GM18526 (cell line): ENCODE measurements around the gene YEATS2.

ENCODE experiments used
- POLR2A ChIP-seq: IDR thresholded peaks from 3 replicates; pipeline ENCODE4 v1.6.1; 2011; ENCODE audit not compliant: insufficient read length; ENCODE audit errors: extremely low read depth

YEATS2 gene

GRCh38 chr3:183816681-183817510 lies 119.3 kb downstream of the YEATS2 start:
- no peak for TF ChIP-seq POLR2A

GRCh38 chr3:183817639-183818038 lies 120.0 kb downstream of the YEATS2 start:
- TF ChIP-seq POLR2A = no peak

DNA sequence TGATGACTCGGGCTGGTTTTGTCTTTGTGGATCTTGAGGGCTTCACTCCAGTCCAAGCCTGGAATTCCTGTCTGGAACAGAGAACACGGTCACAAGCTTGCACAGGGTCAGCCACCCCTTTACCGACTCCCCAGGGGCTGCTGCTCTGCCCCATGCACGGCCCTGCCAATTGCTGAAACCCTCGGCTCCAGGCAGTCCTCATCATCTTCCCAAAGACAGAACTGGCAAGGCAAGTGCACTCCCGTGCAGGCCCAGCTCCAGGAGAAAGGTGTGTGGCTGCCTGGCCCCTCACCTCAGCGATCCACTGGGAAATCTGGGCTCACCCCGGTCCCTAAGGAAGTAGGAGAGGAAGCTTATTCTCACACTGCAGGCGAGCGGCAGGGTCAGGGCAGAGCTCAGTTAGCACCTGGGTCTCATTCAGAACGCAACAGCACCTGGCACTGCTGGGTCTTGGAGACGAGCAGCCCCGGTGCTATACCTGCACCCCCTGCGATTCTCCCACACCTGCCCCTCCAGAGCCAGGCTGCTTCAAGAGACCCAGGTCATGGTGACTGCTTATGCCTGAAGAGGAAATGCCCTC lies 120.5 kb downstream of the YEATS2 start:
- TF ChIP-seq POLR2A = no peak

DNA sequence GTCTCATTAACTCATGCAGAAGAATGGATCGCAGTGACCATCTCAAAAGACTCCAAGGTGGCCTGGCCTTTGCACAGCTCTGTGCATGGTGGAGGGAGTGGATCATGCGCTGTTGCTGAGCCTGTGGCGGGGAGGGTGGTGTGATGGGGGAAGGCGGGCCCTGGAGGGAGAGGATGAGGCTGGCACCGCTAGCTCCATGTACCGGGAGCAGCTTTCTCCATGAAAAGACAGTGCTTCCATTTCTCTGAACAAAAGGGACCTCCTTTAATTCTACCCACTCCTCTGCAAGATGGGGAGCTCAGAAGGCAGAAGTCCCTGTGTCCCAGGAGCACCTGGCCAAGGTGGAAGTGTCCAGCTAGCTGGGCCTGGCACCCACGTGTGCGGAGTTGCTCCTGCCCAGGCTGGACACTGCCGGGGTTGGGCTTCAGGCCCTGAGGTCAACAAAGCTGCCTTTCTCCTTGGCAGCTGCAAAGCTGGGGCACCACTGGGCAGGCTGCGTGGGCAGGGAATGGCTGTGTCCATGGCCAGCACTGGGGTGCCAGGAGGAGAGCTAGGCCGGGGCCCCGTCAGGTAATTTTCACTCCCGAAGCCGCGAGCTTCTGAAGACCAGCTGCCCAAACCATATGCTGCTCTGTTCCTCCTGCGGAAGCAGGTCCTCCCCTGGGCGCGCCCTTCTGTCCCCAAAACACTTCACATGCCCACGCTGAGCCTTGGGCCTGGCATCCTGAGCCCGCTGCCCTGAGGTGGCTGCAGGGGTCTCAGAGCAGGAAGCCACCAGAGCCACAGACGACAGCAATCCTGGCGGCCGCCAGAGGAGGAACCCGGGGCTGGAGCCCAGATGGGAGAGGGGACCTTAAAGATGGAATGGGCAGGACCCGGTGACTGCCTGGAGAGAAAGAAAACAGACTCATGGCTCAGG lies 121.4 kb downstream of the YEATS2 start:
- TF ChIP-seq POLR2A = no peak

DNA sequence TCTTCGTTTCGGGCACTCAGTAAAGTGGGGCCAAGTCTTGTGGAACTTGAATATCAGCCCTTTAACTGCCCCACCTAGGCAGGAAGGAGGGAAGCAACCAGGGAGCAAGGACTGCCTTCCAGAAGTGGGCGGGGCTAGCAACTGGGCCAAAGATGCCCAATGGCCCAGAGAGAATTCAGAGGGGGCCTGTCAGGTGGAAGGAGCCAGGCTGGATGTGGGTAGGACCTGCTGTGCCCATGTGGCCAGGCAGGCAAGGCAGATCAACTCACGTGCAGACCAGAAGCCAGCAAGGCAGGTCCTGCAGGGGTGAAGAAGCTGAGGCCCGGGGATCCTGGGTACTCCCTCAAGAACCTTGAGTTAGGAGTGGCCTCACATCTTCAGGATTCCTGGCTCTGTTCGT lies 122.2 kb downstream of the YEATS2 start:
- no peak for TF ChIP-seq POLR2A

GRCh38 chr3:183822631-183823030 lies 125.0 kb downstream of the YEATS2 start:
- no peak for TF ChIP-seq POLR2A

DNA sequence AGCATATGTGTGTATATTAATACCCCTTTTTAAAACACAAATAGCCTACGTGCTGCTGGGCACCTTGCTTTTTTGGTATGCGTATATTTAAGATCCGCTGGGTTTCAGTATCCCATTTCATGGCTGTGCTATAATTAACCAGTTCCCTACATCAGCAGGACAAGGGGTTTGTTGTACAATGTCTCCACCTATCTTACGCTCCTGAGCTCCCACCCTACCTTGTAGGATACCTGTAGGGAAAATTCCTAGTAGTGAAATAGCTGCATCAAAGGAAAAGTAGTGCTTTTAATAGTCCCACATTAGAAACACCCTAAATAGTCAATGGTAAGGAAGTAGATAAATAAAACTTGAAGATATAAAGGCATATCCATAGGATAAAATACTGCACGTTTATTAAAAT lies 126.4 kb downstream of the YEATS2 start:
- TF ChIP-seq POLR2A = no peak

DNA sequence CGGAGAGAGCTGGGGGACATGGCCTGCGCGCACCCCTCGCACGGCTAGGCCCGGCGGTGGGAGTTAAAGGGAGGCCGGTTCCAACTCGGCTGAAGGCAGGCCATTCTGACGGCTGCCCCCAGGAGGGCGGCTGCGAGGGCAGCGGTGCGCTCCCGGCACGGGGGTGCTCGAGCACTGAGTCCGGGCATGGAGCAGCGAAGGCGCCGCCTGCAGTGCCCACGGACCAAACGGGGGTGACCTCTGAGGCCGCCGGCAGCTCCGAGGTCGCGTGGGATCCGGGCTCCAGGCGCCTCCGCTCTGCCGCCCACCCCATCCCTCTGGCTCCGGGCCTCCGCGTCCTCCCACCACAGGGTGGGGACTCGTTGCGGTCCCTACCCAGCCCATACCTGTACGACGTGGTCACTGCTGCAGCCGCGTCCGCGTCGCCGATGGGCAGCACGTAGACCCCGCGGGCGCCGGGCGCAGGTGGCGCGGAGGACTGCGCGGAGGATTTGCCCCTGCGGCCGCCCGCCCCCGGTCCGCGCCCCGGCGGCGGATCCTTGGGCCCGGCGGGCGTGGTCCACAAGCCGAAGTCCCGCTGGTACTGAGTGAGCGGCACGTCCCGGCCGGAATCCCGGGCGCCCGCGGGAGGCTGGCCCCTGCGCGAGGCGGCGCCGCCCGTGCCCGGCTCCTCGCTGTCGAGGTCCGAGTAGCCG lies 127.3 kb downstream of the YEATS2 start:
- TF ChIP-seq POLR2A = no peak

- no peak for TF ChIP-seq POLR2A
Observed at GRCh38 chr3:183825456-183826161, 128.0 kb downstream of the YEATS2 start, which contains the start of gene MAP6D1. TSS of gene MAP6D1 (minus strand) at chr3:183825577. CDS start at chr3:183825547, 30 bp downstream.

GRCh38 chr3:183826448-183827250 lies 129.1 kb downstream of the YEATS2 start:
- no peak for TF ChIP-seq POLR2A

GRCh38 chr3:183827809-183828537 lies 130.4 kb downstream of the YEATS2 start:
- no peak for TF ChIP-seq POLR2A

DNA sequence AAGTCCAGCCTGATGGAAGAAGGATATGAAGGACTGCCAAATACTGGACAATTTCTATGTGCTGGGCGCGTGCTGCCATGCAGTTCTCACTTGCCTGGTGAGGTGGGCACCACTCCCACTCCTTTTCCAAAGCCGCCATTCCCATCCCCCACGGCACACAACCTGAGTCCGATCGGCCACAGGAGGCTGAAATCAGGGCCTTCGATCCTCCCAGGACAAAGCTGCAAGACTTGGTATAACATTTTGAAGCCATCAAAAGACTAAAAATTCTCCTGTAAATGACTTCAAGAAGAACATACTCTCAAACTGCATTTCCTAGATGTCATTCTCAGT lies 130.9 kb downstream of the YEATS2 start:
- TF ChIP-seq POLR2A = no peak

GRCh38 chr3:183829466-183829865 lies 131.9 kb downstream of the YEATS2 start:
- TF ChIP-seq POLR2A = no peak
